GM19395 (cell line): ENCODE data around the gene ZBTB8A.
"Not testable (repeated sequence)": the region's sequence is repeated elsewhere in the genome, so short reads cannot be mapped to it uniquely, and the experiment has no call there.

Source experiments
- ATAC-seq: cut with Tn5 transposase; IDR thresholded peaks from one replicate; pipeline ENCODE4 v1.9.1; 2021; ENCODE audit warnings: mild to moderate bottlenecking, moderate library complexity; ENCODE audit not compliant: unreplicated experiment

Gene ZBTB8A

DNA sequence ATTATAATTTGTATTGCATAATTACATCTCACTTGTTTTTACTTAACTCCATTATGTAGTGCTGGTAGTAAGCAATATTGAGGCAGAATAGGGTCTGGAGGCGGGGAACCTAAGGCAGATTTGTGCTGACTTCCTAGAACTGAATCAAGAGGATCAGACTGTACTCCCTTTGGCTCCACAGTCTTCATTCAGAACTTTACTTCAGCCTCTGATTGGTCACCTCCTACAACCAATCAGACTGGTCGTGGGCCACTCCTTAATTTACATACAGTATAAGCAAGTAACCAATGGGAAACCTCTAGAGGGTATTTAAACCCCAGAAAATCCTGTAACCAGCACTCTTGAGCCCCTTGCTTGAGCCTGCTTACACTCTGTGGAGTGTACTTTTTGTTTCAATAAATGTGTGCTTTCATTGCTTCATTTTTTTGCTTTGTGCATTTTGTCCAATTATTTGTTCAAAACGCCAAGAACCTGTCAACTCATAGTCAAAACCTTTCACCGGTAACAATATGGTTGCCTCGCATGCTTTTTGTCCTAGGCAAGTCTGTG lies 79.5 kb downstream of the ZBTB8A start:
- no peak for ATAC-seq

- peak; percentile 80 for ATAC-seq
These were observed 80.7 kb downstream of the ZBTB8A start for GRCh38 chr1:32619701-32620485.

DNA sequence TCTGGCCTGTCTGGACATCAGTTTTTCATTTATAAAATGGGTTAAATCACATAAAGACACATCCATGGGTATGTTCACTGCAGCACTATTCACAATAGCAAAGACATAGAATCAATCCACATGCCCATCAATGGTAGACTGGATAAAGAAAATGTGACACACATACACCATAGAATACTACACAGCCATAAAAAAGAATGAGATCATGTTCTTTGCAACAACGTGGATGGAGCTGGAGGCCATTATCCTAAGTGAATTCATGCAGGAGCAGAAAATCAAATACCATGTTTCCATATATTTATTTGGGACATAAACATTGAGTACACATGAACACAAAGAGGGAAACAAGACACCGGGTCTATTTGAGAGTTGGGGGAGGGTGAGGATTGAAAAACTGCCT lies 83.0 kb downstream of the ZBTB8A start:
- no peak for ATAC-seq

- ATAC-seq: no peak
These were observed 83.8 kb downstream of the ZBTB8A start for GRCh38 chr1:32622806-32623681.

DNA sequence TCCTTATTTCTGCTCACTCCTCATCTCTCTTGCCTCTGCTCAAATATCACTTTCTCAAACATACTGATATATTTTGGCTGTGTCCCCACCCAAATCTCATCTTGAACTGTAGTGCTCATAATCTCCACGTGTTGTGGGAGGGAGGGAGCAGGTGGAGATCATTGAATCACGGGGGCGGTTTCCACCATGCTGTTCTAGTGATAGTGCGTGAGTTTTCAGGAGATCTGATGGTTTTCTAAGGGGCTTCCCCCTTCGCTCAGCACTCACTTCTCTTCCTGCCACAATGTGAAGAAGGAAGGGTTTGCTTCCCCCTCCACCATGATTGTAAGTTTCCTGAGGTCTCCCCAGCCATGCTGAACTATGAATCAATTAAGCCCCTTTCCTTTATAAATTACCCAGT lies 84.5 kb downstream of the ZBTB8A start:
- ATAC-seq: no peak

- ATAC-seq: no peak
These were observed 86.9 kb downstream of the ZBTB8A start for GRCh38 chr1:32626176-32626575.

- peak; percentile 73 for ATAC-seq
These were observed 88.5 kb downstream of the ZBTB8A start for GRCh38 chr1:32627596-32628162.

DNA sequence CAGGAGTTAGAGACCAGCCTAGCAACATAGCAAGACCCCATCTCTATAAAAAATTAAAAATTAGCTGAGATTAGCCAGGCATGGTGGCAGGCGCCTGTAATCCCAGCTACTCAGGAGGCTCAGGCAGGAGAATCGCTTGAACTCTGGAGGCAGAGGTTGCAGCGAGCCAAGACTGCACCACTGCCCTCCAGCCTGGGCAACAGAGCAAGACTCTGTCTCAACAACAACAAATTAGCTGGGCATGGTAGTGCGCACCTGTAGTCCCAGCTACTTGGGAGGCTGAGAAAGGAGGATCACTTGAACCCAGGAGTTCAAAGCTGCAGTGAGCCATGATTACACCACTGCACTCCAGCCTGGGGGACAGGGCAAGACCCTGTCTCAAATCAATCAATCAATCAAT lies 90.9 kb downstream of the ZBTB8A start:
- not testable (repeated sequence) for ATAC-seq

- ATAC-seq: no peak
These were observed 93.6 kb downstream of the ZBTB8A start for GRCh38 chr1:32632829-32633228.

DNA sequence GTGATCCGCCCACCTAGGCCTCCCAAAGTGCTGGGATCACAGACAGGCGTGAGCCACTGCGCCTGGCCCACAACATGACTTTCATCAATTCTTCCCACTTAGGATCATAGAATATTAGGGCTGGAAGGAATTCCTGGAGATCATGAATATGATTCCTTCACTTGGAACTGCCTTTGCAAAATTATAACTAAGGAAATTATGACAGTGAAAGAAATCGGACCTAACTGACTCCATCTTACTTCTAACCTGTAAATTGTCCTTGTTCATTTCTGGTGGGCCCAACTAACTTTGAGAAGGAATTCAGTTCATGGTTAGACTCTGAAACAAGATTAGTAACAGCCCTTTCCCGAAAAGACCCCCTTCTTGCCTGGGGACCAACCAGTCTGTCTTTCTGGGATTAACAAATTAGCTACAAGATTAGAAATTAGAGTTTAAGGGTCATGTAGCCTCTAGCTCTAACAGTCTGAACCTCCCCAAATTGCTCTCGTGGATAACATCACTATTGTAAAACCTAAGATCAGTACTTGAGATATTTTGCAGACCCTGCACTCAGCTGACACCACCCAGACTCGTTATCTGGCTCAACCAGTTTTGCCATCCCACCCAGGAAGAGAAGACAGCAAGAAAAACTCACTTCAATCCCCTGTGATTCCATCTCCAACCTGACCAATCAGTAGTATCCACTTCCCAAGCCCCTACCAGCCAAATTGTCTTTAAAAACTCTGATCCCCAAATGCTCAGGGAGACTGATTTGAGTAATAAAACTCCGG lies 96.5 kb downstream of the ZBTB8A start:
- ATAC-seq: no peak

GRCh38 chr1:32636914-32637645 lies 97.9 kb downstream of the ZBTB8A start:
- ATAC-seq: no peak

DNA sequence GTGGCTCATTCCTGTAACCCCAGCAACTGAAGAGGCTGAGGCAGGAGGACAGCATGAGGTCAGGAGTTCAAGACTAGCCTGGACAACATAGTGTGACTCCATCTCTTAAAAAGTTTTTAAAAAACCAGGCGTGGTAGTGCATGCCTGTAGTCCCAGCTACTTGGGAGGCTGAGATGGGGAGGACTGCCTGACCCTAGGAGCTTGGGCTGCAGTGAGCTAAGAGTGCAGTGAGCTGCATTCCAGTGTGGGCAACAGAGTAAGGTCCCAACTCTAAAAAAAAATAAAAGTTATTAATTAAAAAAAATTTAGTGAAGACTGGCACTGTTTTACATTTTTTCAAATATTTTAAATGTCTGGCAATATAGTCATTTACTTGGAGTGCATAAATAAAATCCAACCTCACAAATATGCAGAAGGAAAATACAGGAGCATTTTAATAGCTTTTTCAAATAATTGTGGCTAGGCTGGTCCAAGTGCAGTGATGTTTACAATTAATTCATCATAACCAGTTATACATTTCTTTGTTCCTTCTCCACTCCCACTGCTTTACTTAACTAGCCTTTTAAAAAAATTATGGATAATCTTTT lies 100.4 kb downstream of the ZBTB8A start:
- no peak for ATAC-seq

DNA sequence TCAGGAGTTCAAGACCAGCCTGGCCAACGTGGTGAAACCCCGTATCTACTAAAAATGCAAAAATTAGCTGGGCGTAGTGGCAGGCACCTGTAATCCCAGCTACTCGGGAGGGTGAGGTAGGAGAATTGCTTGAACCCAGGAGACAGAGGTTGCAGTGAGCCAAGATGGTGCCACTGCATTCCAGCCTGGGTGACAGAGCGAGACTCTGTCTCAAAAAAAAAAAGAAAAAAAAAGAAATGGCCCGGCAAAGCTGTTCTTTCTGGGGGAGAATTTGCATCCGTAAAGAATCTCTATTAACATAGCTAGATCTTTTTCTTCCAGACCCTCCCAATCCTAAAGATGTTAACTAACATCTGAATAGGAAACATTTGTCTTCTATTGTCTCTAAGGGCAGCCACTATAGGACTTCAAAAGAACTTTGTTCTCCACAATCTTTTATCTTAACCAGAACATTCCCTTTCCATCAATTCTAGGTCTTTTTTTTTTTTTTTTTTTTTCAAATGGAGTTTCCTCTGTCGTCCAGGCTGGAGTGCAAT lies 103.1 kb downstream of the ZBTB8A start:
- ATAC-seq: not testable (repeated sequence)

DNA sequence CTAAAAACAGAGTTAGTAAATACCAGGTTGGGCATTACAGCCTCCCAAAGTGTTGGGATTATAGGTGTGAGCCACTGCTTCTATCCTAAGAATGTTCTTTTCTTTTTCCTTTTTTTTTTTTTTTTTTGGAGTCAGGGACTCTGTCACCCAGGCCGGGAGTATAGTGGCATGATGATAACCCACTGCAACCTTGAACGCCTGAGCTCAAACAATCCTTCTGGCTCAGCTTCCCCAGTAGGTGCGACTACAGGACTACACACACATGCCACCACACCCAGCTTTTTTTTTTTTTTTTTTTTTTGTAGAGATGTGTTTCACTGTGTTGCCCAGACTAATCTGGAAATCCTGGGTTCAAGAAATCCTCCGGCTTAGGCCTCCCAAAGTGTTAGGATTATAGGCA lies 105.2 kb downstream of the ZBTB8A start:
- ATAC-seq: no peak

GRCh38 chr1:32647308-32648134 lies 108.3 kb downstream of the ZBTB8A start:
- no peak for ATAC-seq

- ATAC-seq: peak; percentile 71
These were observed 111.1 kb downstream of the ZBTB8A start, which contains the start of gene ZBTB8OS for GRCh38 chr1:32650248-32650751. ZBTB8OS (minus strand) TSS chr1:32650550; CDS start chr1:32650529, 21 bp downstream.

- ATAC-seq: peak; percentile 81
These were observed 111.7 kb downstream of the ZBTB8A start, which contains the start of gene RBBP4 for GRCh38 chr1:32650752-32651460. RBBP4 (plus strand) TSS chr1:32651208; CDS start chr1:32651307, 99 bp downstream.
